ENCODE results near the gene UNC45A.
"Not testable (repeated sequence)": the region's sequence is repeated elsewhere in the genome, so short reads cannot be mapped to it uniquely, and the experiment has no call there.

UNC45A gene, protein sequence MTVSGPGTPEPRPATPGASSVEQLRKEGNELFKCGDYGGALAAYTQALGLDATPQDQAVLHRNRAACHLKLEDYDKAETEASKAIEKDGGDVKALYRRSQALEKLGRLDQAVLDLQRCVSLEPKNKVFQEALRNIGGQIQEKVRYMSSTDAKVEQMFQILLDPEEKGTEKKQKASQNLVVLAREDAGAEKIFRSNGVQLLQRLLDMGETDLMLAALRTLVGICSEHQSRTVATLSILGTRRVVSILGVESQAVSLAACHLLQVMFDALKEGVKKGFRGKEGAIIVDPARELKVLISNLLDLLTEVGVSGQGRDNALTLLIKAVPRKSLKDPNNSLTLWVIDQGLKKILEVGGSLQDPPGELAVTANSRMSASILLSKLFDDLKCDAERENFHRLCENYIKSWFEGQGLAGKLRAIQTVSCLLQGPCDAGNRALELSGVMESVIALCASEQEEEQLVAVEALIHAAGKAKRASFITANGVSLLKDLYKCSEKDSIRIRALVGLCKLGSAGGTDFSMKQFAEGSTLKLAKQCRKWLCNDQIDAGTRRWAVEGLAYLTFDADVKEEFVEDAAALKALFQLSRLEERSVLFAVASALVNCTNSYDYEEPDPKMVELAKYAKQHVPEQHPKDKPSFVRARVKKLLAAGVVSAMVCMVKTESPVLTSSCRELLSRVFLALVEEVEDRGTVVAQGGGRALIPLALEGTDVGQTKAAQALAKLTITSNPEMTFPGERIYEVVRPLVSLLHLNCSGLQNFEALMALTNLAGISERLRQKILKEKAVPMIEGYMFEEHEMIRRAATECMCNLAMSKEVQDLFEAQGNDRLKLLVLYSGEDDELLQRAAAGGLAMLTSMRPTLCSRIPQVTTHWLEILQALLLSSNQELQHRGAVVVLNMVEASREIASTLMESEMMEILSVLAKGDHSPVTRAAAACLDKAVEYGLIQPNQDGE

DNA sequence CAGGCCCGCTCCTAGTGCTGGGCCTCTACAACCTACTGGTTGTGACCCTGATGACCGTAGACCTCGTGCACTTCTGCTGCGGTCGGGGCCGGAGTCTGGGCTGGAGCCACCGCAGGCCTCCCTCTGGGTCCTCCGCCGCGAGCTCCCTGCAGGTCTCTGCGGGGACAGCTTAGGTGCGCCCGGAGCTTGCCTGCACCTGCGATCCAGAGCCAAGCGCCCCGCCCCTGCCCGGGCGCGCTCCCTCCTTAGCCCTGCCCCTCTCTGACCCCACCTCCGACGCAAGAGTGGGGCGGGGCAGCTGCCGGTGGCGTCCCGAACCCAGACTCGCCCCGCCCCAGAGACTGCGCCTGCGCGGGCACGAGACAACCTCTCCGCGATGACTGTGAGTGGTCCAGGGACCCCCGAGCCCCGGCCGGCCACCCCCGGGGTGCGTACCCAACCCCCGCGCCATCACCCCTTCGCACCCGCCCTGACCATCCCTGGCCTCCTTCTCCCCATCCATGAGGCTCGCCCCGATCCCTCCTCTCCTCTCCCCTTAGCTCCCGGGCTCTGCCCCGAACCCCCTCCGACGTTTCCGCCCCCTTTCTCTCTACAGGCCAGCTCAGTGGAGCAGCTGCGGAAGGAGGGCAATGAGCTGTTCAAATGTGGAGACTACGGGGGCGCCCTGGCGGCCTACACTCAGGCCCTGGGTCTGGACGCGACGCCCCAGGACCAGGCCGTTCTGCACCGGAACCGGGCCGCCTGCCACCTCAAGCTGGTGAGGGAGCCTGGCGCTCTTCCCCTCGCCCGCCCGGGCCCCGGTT is at the start of gene UNC45A:
Gene UNC45A, plus strand, starts transcription at position 337 of the 803 bp plus-strand sequence. Its CDS starts 40 bp downstream, at position 377.
- peak; percentile 88 to 92 for DNase-seq (ENCODE audit: low read depth in 2 of 2, low spot score in 1 of 2)

- DNase-seq (ENCODE audit: low read depth in 2 of 2, low spot score in 1 of 2), result peak; percentile 61 to 68
These were observed 49.4 kb upstream of the UNC45A start for GRCh38 chr15:90885432-90886290.

DNA sequence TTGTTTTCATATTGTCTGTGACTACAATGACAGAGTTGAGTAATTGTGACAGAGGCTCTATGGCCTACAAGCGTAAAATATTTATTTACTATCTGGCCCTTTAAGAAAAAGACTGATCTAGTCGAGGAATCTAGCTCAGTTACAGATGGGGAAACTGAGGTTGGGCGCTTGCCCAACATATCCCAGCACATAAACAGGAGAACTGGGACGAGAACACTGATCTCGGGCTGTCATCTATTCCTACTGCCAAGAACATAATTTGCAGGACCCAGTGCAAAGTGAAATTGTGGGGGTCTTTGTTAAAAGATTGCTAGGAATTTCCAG is 48.8 kb upstream of the UNC45A start:
- no peak for DNase-seq (ENCODE audit: low read depth in 2 of 2, low spot score in 1 of 2)

DNA sequence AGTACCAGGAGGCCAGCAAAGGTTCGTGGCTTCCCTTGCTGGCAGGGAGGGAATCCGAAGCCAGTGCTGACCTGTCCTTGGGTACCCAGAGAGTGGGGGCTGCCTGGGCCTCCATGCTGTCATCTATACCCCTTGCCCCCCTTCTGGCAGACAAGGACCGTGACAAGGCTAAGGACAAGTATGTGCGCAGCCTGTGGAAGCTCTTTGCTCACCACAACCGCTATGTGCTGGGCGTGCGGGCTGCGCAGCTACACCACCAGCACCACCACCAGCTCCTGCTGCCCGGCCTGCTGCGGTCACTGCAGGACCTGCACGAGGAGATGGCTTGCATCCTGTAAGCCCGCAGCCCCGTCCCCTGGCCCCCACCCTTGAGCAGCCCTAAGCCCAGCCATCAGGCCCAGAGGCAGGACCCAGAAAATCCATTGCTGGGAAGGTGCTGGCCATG is 48.0 kb upstream of the UNC45A start:
- DNase-seq (ENCODE audit: low read depth in 2 of 2, low spot score in 1 of 2), result no peak

- no peak for DNase-seq (ENCODE audit: low read depth in 2 of 2, low spot score in 1 of 2)
These were observed 45.8 kb upstream of the UNC45A start for GRCh38 chr15:90889313-90889730.

DNA sequence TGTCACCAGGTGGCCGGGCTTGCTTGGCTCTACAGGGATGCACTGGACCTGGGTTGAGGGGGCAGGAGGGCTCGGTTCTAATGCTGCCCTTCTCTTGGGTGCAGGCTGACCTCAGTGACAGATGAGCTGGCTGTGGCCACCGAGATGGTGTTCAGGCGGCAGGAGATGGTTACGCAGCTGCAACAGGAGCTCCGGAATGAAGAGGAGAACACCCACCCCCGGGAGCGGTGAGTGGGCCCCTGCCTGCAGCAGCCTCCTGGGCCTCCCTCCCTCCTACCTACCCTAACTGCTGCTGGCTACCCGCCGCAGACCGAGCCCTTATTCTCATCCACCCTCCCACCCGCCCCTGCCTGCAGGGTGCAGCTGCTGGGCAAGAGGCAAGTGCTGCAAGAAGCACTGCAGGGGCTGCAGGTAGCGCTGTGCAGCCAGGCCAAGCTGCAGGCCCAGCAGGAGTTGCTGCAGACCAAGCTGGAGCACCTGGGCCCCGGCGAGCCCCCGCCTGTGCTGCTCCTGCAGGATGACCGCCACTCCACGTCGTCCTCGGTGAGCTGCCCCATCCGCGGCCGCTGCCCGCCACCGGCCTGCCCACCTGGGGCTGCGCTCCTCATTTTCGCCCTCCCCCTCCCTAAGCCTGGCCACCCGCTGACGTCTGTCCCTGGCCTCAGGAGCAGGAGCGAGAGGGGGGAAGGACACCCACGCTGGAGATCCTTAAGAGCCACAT is 45.2 kb upstream of the UNC45A start:
- DNase-seq (ENCODE audit: low read depth in 2 of 2, low spot score in 1 of 2), result no peak

DNA sequence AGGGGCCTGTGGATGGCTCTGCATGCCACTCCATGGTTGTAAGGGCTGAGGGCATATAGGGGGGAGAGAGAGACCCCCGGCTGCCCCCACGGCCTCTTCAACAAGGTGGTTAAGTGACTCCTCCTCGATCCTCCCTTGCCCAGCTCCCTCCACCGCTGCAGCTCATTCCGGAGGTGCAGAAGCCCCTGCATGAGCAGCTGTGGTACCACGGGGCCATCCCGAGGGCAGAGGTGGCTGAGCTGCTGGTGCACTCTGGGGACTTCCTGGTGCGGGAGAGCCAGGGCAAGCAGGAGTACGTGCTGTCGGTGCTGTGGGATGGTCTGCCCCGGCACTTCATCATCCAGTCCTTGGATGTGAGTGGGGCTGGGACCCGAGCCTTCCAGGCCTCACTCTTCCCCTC is 44.2 kb upstream of the UNC45A start:
- DNase-seq (ENCODE audit: low read depth in 2 of 2, low spot score in 1 of 2), result no peak

GRCh38 chr15:90891346-90891949 is 43.6 kb upstream of the UNC45A start:
- DNase-seq (ENCODE audit: low read depth in 2 of 2, low spot score in 1 of 2), result no peak

DNA sequence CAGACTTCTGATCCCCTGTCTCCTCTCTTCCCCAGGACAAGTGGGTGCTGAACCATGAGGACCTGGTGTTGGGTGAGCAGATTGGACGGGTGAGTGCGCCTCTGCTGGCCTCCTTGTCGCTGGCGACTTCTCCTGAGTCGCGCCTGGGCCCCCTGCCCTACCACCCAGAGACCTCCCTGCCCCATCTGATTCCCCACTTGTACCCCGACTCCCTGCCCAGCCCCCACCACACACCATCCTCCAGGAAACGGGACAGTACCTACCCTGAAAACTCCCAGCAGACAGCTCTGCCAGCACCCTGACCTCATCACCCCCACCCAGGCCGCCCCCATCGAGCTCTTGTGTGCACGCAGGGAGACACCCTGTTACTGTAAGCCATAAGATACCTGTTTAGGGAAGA is 43.1 kb upstream of the UNC45A start:
- DNase-seq (ENCODE audit: low read depth in 2 of 2, low spot score in 1 of 2), result no peak

DNA sequence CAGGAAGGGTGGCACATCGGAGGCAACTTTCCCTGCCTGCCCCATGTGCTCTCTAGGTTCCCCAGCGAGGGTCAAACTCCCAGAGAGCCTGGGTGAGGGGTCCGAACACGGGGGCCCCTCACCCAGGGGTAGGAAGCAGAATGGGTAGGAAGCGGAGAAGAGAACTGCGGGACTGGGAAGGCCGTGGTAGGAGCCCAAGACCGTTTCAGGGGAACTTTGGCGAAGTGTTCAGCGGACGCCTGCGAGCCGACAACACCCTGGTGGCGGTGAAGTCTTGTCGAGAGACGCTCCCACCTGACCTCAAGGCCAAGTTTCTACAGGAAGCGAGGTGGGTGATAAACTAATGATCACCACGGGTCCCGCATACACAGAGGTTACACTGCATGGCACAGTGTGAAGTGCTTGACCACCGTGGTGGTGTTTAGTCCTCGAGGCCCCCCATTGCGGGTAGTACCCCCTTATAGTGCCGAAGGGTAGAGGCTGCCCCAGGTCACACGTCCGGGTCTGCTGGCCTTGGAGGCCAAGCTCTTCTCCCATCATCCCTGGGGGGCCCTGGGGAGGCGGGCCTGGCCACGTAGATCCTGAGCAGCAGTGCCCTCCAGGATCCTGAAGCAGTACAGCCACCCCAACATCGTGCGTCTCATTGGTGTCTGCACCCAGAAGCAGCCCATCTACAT is 42.4 kb upstream of the UNC45A start:
- DNase-seq (ENCODE audit: low read depth in 2 of 2, low spot score in 1 of 2), result no peak

- no peak for DNase-seq (ENCODE audit: low read depth in 2 of 2, low spot score in 1 of 2)
These were observed 41.7 kb upstream of the UNC45A start for GRCh38 chr15:90893175-90894090.

DNA sequence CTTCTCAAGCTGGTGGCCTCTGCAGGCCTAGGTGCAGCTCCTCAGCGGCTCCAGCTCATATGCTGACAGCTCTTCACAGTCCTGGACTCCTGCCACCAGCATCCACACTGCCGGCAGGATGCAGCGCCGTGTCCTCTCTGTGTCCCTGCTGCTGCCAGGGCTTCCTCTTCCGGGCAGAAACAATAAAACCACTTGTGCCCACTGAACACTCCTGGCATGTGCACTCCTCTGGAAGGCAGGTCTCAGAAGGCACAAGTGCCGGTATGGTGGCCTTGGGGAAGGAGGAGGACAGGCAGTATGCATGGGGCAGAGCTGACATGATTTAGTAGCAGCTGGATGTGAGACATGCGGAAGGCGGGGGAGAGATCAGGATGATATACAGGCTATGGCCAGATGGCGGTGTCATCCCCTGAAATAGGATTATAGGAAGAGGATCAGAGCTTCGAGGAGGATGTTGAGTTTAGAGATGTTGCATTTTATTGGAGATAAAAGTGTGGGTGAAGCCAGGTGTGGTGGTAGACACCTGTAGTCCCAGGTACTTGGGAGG is 39.4 kb upstream of the UNC45A start:
- DNase-seq (ENCODE audit: low read depth in 2 of 2, low spot score in 1 of 2), result no peak

DNA sequence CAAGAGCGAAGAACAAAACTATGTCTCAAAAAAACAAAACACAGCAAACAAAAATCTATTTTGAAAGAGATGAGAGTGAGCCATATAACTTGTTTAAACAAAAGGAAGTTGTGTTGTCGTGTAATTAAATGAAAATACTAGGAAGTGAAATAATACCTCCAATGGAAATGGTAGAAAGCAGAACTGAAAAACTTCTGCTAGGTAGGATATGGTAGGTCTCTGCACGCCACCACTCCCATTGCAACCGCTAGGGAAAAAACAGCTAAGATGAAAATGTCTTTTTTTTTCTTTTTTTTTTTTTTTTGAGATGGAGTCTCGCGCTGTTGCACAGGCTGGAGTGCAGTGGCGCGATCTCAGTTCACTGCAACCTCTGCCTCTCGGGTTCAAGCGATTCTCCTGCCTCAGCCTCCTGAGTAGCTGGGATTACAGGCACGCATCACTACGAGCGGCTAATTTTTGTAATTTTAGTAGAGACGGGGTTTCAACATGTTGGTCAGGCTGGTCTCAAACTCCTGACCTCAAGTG is 37.9 kb upstream of the UNC45A start:
- not testable (repeated sequence) for DNase-seq (ENCODE audit: low read depth in 2 of 2, low spot score in 1 of 2)

- no peak for DNase-seq (ENCODE audit: low read depth in 2 of 2, low spot score in 1 of 2)
These were observed 33.7 kb upstream of the UNC45A start for GRCh38 chr15:90901175-90902039.

DNA sequence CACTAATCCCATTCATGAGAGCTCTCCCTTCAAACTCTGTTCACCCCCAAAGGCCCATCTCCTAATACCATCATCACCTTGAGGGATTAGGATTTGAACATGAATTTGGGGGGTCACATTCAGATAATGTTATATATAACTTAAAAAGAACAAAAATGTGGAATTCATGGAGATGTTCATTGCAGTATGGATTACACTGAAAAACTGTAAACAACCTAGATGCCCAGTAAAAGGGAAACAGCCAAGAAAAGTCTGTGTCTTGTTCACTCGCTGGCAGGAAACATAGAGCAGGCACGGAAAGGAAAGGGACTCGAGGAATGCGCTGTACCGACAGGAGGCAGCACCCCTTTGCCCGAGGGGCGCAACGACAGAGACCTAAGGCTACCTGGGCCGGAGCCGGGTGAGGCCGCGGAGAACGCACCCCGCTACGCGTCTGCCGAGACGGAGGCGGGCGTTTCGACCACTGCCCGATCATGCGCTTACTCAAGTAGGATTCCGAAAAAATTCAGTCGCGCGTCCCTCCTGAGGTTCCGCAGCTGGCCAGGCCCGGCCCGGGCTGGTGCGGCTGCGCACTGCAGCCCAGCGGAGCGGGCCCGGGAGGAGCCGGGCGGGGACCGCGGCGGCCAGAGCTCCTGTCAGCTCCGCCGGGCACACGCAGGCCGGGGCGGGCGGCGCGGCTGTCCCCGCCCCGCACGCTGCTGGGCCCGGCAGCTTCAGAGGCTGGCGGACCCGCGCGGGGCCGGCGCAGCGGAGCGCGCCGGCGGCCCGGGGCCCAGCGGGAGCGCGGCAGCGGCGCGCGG is 32.8 kb upstream of the UNC45A start:
- DNase-seq (ENCODE audit: low read depth in 2 of 2, low spot score in 1 of 2), result peak; percentile 25 to 42
